ENCODE measurements around the gene CDH12. TPM values are rescaled to one million over a fixed set of nuclear protein-coding genes. Genes with fewer than 3 reads are reported as not detected.

Gene CDH12
- total RNA-seq, 1 donor from 2014 or later = not detected

- no peak overlapping the region for H3K27ac ChIP-seq (ENCODE audit: low read depth, low read length)
- no peaks in the 10 kb centered on the region for H3K27me3 ChIP-seq (ENCODE audit: insufficient read depth, low read length)
- no peaks in the 10 kb centered on the region for H3K36me3 Mint-ChIP-seq (ENCODE audit: low read depth, unreplicated experiment)
- H2AFZ ChIP-seq (ENCODE audit: low read depth, low read length) = no peak overlapping the region
- no peak for TF ChIP-seq CTCF (IDR thresholded peaks at IDR 0.05; ENCODE audit: insufficient read depth, low read depth, low read length)
- no peak for TF ChIP-seq EZH2 (IDR thresholded peaks at IDR 0.05; ENCODE audit: insufficient read depth, low read length)
- H3K27ac Mint-ChIP-seq (ENCODE audit: unreplicated experiment) = no peak overlapping the region
- no peak overlapping the region for H3K4me3 Mint-ChIP-seq (ENCODE audit: unreplicated experiment)
- DNase-seq (ENCODE audit: low read depth) (no peak), FAIRE-seq (no peak)
- no peak overlapping the region for H3K4me2 ChIP-seq (ENCODE audit: low read length)
- no peaks in the 10 kb centered on the region for H3K9me3 Mint-ChIP-seq (ENCODE audit: unreplicated experiment)
- no peak overlapping the region for H3K9ac ChIP-seq (ENCODE audit: low read length)
- H3K4me1 Mint-ChIP-seq (ENCODE audit: low read depth, unreplicated experiment) = no peaks in the 10 kb centered on the region
- H3K4me1 ChIP-seq (ENCODE audit: insufficient read depth, low read length) = no peaks in the 10 kb centered on the region
- no peaks in the 10 kb centered on the region for H4K20me1 ChIP-seq (ENCODE audit: insufficient read depth, low read length)
- no peak overlapping the region for H3K4me3 ChIP-seq (ENCODE audit: insufficient read depth, low read depth, low read length)
- peaks cover 3% of the 10 kb centered on the region for H3K27me3 Mint-ChIP-seq (ENCODE audit: low read depth, unreplicated experiment)
- H3K36me3 ChIP-seq (ENCODE audit: insufficient read depth, low read length) = no peaks in the 10 kb centered on the region
- H3K9me3 ChIP-seq (ENCODE audit: insufficient read depth, low read depth, low read length) = no peaks in the 10 kb centered on the region
- no peaks in the 10 kb centered on the region for H3K79me2 ChIP-seq (ENCODE audit: insufficient read depth, low read length)
Observed at GRCh38 chr5:21820527-21820926, 1032.6 kb downstream of the CDH12 start.

GRCh38 chr5:21818370-21818720, 1034.8 kb downstream of the CDH12 start:
- H4K20me1 ChIP-seq (ENCODE audit: insufficient read depth, low read length) = no peaks in the 10 kb centered on the region
- Mint-ChIP-seq H3K4me3 (ENCODE audit: unreplicated experiment) (no peak overlapping the region), H3K9me3 (ENCODE audit: unreplicated experiment) (no peaks in the 10 kb centered on the region), H3K36me3 (ENCODE audit: low read depth, unreplicated experiment) (no peaks in the 10 kb centered on the region), H3K4me1 (ENCODE audit: low read depth, unreplicated experiment) (no peaks in the 10 kb centered on the region), H3K27ac (ENCODE audit: unreplicated experiment) (no peak overlapping the region), H3K27me3 (ENCODE audit: low read depth, unreplicated experiment) (no peaks in the 10 kb centered on the region)
- TF ChIP-seq CTCF (IDR thresholded peaks at IDR 0.05; ENCODE audit: insufficient read depth, low read depth, low read length) (no peak), EZH2 (IDR thresholded peaks at IDR 0.05; ENCODE audit: insufficient read depth, low read length) (no peak)
- H3K4me2 ChIP-seq (ENCODE audit: low read length) = no peak overlapping the region
- H3K4me3 ChIP-seq (ENCODE audit: insufficient read depth, low read depth, low read length) = no peak overlapping the region
- DNase-seq (ENCODE audit: low read depth) (no peak), FAIRE-seq (no peak)
- no peaks in the 10 kb centered on the region for H3K79me2 ChIP-seq (ENCODE audit: insufficient read depth, low read length)
- no peak overlapping the region for H3K27ac ChIP-seq (ENCODE audit: low read depth, low read length)
- no peaks in the 10 kb centered on the region for H3K9me3 ChIP-seq (ENCODE audit: insufficient read depth, low read depth, low read length)
- H3K36me3 ChIP-seq (ENCODE audit: insufficient read depth, low read length) = no peaks in the 10 kb centered on the region
- no peaks in the 10 kb centered on the region for H3K4me1 ChIP-seq (ENCODE audit: insufficient read depth, low read length)
- H2AFZ ChIP-seq (ENCODE audit: low read depth, low read length) = no peak overlapping the region
- H3K27me3 ChIP-seq (ENCODE audit: insufficient read depth, low read length) = no peaks in the 10 kb centered on the region
- no peak overlapping the region for H3K9ac ChIP-seq (ENCODE audit: low read length)

DNA sequence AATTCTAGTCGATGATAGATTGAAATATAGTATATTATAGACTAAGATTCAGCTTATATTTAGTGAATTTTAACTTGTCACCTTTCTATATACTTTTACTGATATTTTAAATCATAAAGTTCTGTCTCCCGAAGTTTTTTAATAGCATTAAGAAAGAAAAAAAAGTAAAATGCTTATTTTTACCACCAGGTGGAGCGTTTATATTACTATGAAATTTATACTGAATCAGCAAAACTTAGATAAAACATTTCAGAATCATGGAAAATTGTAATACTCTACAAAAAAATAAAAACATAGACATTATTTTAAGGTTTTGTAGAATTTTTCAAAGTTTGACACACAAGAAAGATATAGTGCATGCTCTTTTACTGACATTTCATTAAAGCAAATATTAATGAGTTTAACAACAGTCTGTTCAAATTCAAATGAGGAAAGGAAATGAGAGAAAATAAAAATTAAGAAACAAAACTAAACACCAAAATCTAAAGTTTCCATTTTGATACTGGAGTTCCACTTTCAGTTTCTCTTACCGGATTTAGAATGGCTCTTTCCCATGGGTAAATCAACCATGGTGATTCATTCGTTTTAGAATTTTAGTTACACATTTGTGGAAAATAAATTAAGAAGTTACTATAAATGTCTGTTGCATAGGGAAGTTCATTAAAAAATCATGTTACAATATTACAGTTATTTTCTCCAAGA, 1035.3 kb downstream of the CDH12 start:
- H3K9me3 ChIP-seq (ENCODE audit: insufficient read depth, low read depth, low read length) = no peaks in the 10 kb centered on the region
- FAIRE-seq = no peak
- no peaks in the 10 kb centered on the region for H3K4me1 Mint-ChIP-seq (ENCODE audit: low read depth, unreplicated experiment)
- no peaks in the 10 kb centered on the region for H3K9me3 Mint-ChIP-seq (ENCODE audit: unreplicated experiment)
- H3K27ac ChIP-seq (ENCODE audit: low read depth, low read length) = no peak overlapping the region
- H3K9ac ChIP-seq (ENCODE audit: low read length) = no peak overlapping the region
- H3K27ac Mint-ChIP-seq (ENCODE audit: unreplicated experiment) = peak overlapping the region; percentile 44
- no peak overlapping the region for H3K4me3 ChIP-seq (ENCODE audit: insufficient read depth, low read depth, low read length)
- H3K27me3 Mint-ChIP-seq (ENCODE audit: low read depth, unreplicated experiment) = no peaks in the 10 kb centered on the region
- H3K4me3 Mint-ChIP-seq (ENCODE audit: unreplicated experiment) = no peak overlapping the region
- H3K4me1 ChIP-seq (ENCODE audit: insufficient read depth, low read length) = no peaks in the 10 kb centered on the region
- H3K4me2 ChIP-seq (ENCODE audit: low read length) = peak overlapping the region; percentile 11
- no peaks in the 10 kb centered on the region for H3K79me2 ChIP-seq (ENCODE audit: insufficient read depth, low read length)
- no peaks in the 10 kb centered on the region for H3K27me3 ChIP-seq (ENCODE audit: insufficient read depth, low read length)
- TF ChIP-seq CTCF (IDR thresholded peaks at IDR 0.05; ENCODE audit: insufficient read depth, low read depth, low read length) = peak; percentile 23
- no peak for TF ChIP-seq EZH2 (IDR thresholded peaks at IDR 0.05; ENCODE audit: insufficient read depth, low read length)
- no peaks in the 10 kb centered on the region for H4K20me1 ChIP-seq (ENCODE audit: insufficient read depth, low read length)
- H3K36me3 Mint-ChIP-seq (ENCODE audit: low read depth, unreplicated experiment) = no peaks in the 10 kb centered on the region
- H2AFZ ChIP-seq (ENCODE audit: low read depth, low read length) = no peak overlapping the region
- no peak for DNase-seq (ENCODE audit: low read depth)
- H3K36me3 ChIP-seq (ENCODE audit: insufficient read depth, low read length) = no peaks in the 10 kb centered on the region
